HepG2 (cell line): ENCODE measurements around the gene ERCC5. TPM values are rescaled to one million over a fixed set of nuclear protein-coding genes. Genes with fewer than 3 reads are reported as not detected.

Experiments used
- ATAC-seq: fragments of 200-7000 bp; cut with Tn5 transposase; 3 replicates; pipeline ENCODE4 v1.9.1; 2020; ENCODE audit warnings: mild to moderate bottlenecking, moderate library complexity
- BruUV-seq: library from RNA; stranded (reverse); fragments of 400-500 nt; replicated peaks from 2 replicates; lab custom pipeline; 2021; lab: Mats Ljungman, UMichigan
- CTCF ChIA-PET: fragments of 300-600 bp; formaldehyde crosslinking; extraction: SDS; loops from one replicate; lab custom pipeline; 2021; ENCODE audit warnings: low total read pairs, inconsistent platforms, low intra/inter-chr PET ratio; lab: Yijun Ruan, JAX
- POLR2A ChIA-PET: fragments of 350-600 bp; sonication (Branson Sonifier 250); formaldehyde crosslinking; loops from one replicate; lab custom pipeline; 2020; ENCODE audit warnings: antibody characterized with exemption, inconsistent platforms; lab: Yijun Ruan, JAX
- DNase-seq: peaks from one replicate; pipeline ENCODE4 v3.0.0-alpha.2; 2015; ENCODE audit warnings: low spot score
- FAIRE-seq: peaks from 3 replicates; lab custom pipeline; 2011; peaks lifted over from hg19 to GRCh38; lab: Jason Lieb, UNC
- H2AFZ ChIP-seq: one replicate; pipeline ENCODE4 v1.6.1; 2011; ENCODE audit warnings: low read length, inconsistent platforms
- H3K27ac ChIP-seq: fragments of 300-600 bp; 3 replicates; pipeline ENCODE4 v1.8.0; 2011; ENCODE audit warnings: mixed run types, mild to moderate bottlenecking, mixed read lengths, low read length, inconsistent platforms; ENCODE audit not compliant: insufficient read depth; ENCODE audit errors: extremely low read length
- H3K27me3 ChIP-seq, 2 experiments: fragments of 200-600 bp in 1 of 2; 2 replicates in 1 of 2; 3 replicates in 1 of 2; pipeline versions ENCODE4 v1.6.0 to v1.8.0; 2011; ENCODE audit warnings: low read length in 2 of 2, mild to moderate bottlenecking in 2 of 2, moderate library complexity in 2 of 2, inconsistent platforms in 1 of 2; ENCODE audit not compliant: insufficient read depth in 2 of 2, control insufficient read depth in 1 of 2
- H3K36me3 ChIP-seq, 2 experiments: fragments of 200-600 bp in 1 of 2; replicated peaks in 1 of 2; 2 replicates in 1 of 2; 3 replicates in 1 of 2; pipeline versions ENCODE4 v1.5.1 to v1.8.0; 2011; ENCODE audit warnings: low read length in 2 of 2, inconsistent platforms in 1 of 2; ENCODE audit not compliant: insufficient read depth in 2 of 2, control insufficient read depth in 1 of 2
- H3K4me1 ChIP-seq: 2 replicates; pipeline ENCODE4 v1.5.1; 2012; ENCODE audit warnings: low read length, inconsistent platforms; ENCODE audit not compliant: insufficient read depth
- H3K4me2 ChIP-seq: 2 replicates; pipeline ENCODE4 v1.6.0; 2011; ENCODE audit warnings: low read depth, low read length, inconsistent platforms
- H3K4me3 ChIP-seq, 3 experiments: fragments of 200-600 bp in 1 of 3; sonication (generic), shearing (Covaris generic) in 1 of 3; replicated peaks in 1 of 3; 2 replicates each; pipeline ENCODE4 v1.5.1; 2011 to 2016; ENCODE audit warnings: low read length in 3 of 3, inconsistent platforms in 2 of 3, low read depth in 2 of 3, mild to moderate bottlenecking in 2 of 3, control low read depth in 1 of 3, mixed read lengths in 1 of 3; ENCODE audit not compliant: insufficient read depth in 1 of 3
- H3K79me2 ChIP-seq: one replicate; pipeline ENCODE4 v1.6.1; 2011; ENCODE audit warnings: low read length, inconsistent platforms; ENCODE audit not compliant: insufficient read depth
- H3K9ac ChIP-seq: 2 replicates; pipeline ENCODE4 v1.6.0; 2011; ENCODE audit warnings: mild to moderate bottlenecking, low read depth, low read length, inconsistent platforms; ENCODE audit not compliant: insufficient read depth
- H3K9me3 ChIP-seq: 2 replicates; pipeline ENCODE4 v1.5.1; 2012; ENCODE audit warnings: mild to moderate bottlenecking, low read length
- H4K20me1 ChIP-seq: 2 replicates; pipeline ENCODE4 v1.6.0; 2011; ENCODE audit warnings: inconsistent platforms, mild to moderate bottlenecking, low read length, moderate library complexity; ENCODE audit not compliant: insufficient read depth
- CEBPB ChIP-seq: IDR thresholded peaks from 2 replicates; pipeline ENCODE4 v1.6.1; 2011; ENCODE audit warnings: low read depth, low read length, improper control_type of control experiment, borderline replicate concordance
- HNRNPH1 ChIP-seq: fragments of 200-400 bp; formaldehyde crosslinking; optimal IDR thresholded peaks from 2 replicates; pipeline ENCODE3; 2017; ENCODE audit warnings: mild to moderate bottlenecking, low read depth, low read length
- HOXA3 ChIP-seq: sonication (generic); formaldehyde crosslinking; IDR thresholded peaks from 2 replicates; pipeline ENCODE4 v1.5.0; 2020; ENCODE audit warnings: missing genetic modification reagents
- MTF2 ChIP-seq: sonication (generic); formaldehyde crosslinking; IDR thresholded peaks from 2 replicates; pipeline ENCODE4 v1.5.0; 2020; ENCODE audit warnings: missing genetic modification reagents, borderline replicate concordance
- PHF21A ChIP-seq: sonication (generic); formaldehyde crosslinking; IDR thresholded peaks from 2 replicates; pipeline ENCODE4 v1.5.0; 2020; ENCODE audit warnings: mild to moderate bottlenecking, missing genetic modification reagents
- SMAD1 ChIP-seq: sonication (generic); formaldehyde crosslinking; IDR thresholded peaks from 2 replicates; pipeline ENCODE4 v1.4.0; 2020; ENCODE audit warnings: missing genetic modification reagents, low read depth, mild to moderate bottlenecking, borderline replicate concordance
- SRF ChIP-seq: IDR thresholded peaks from 2 replicates; pipeline ENCODE4 v1.6.1; 2011; ENCODE audit warnings: mild to moderate bottlenecking, low read depth, low read length, moderate library complexity
- THAP8 ChIP-seq: sonication (generic); formaldehyde crosslinking; IDR thresholded peaks from 2 replicates; pipeline ENCODE4 v1.5.1; 2020; ENCODE audit warnings: missing genetic modification reagents, mild to moderate bottlenecking, borderline replicate concordance
- ZNF274 ChIP-seq: sonication (generic); formaldehyde crosslinking; IDR thresholded peaks from 2 replicates; pipeline ENCODE4 v1.5.1; 2020; ENCODE audit warnings: mild to moderate bottlenecking, missing genetic modification reagents
- ZNF567 ChIP-seq: sonication (generic); formaldehyde crosslinking; IDR thresholded peaks from 2 replicates; pipeline ENCODE4 v1.8.1; 2023; ENCODE audit warnings: mild to moderate bottlenecking, missing genetic modification reagents, borderline replicate concordance
- WGBS: methylation state at CpG from one replicate; pipeline ENCODE4 v1.1.6; 2017; ENCODE audit warnings: low lambda C conversion rate; 5-methylcytosine and 5-hydroxymethylcytosine counted together
- in situ Hi-C: cut with HindIII; loops from 2 replicates; pipeline ENCODE4 v1.10.0; 2017; ENCODE audit warnings: low pct_unique_long_range_greater_than_20kb; ENCODE audit not compliant: extremely low pct_ligation_motif_present
- intact Hi-C: fragments of 100-400 bp; cut with micrococcal nuclease; formaldehyde crosslinking; loops from one replicate; pipeline ENCODE4 v1.10.0; 2022; ENCODE audit not compliant: unreplicated experiment
- polyA plus RNA-seq, 8 experiments: library from polyadenylated mRNA; depleted of rRNA in 3 of 8; stranded (reverse) in 7 of 8; unstranded in 1 of 8; fragments of >200 nt; fragmentation: Illumina TruSeq in 4 of 8; extraction: Trizol in 4 of 8; gene quantifications; 2 replicates each; pipeline versions ENCODE4 v1.2.1 to v1.2.3, GENCODE V29; 2011 to 2016; ENCODE audit warnings: low read depth in 4 of 8, missing spikeins in 1 of 8, mixed read lengths in 1 of 8; ENCODE audit not compliant: insufficient read depth in 1 of 8
- total RNA-seq, 5 experiments: library from RNA; depleted of rRNA; stranded (reverse); fragments of >200 nt; fragmentation: Illumina TruSeq; extraction: Trizol; gene quantifications; 2 replicates each; pipeline ENCODE4 v1.2.3, GENCODE V29; 2016; ENCODE audit warnings: low read depth in 1 of 5
- TF ChIP-seq, protein P1 (sequence below): sonication (generic); formaldehyde crosslinking; IDR thresholded peaks from 2 replicates; pipeline ENCODE4 v1.4.0; 2020; ENCODE audit warnings: missing genetic modification reagents
- TF ChIP-seq, protein P2 (sequence below): sonication (generic); formaldehyde crosslinking; IDR thresholded peaks from 2 replicates; pipeline ENCODE4 v1.4.0; 2020; ENCODE audit warnings: missing genetic modification reagents, borderline replicate concordance

ERCC5 gene
- total and polyA plus RNA-seq, 2 of the 13 experiments (the other 11 are each of a cell fraction or from before 2014, with no cell fraction given), result 12.9 to 35.5 TPM

GRCh38 chr13:102846261-102847015, 606 bp downstream of the ERCC5 start:
- peak; percentile 21 for DNase-seq
- Histone ChIP-seq H4K20me1 (0 out of 2 replicates have a peak, but pooled peaks cover 3% of the 10 kb centered on the region), H3K36me3 (peaks cover 0 to 4% of the 10 kb centered on the region in 2 experiments; a peak in 1 of 5 replicates), H2AFZ (peak overlapping the region; percentile 93), H3K79me2 (peaks cover 32% of the 10 kb centered on the region), H3K27me3 (no peaks in the 10 kb centered on the region; a peak in 1 of 5 replicates), H3K4me2 (peak overlapping the region; percentile 91), H3K9ac (peak overlapping the region; percentile 86), H3K9me3 (no peaks in the 10 kb centered on the region), H3K27ac (peak overlapping the region; percentile 90), H3K4me1 (peaks cover 15% of the 10 kb centered on the region), H3K4me3 (peak overlapping the region; percentile 86 to 94 (median 89))
- BruUV-seq, result no TSS peak
- peak; percentile 54 for ATAC-seq
- FAIRE-seq, result no peak
- POLR2A ChIA-PET, result interaction anchor here (0.9 to 2.1 kb wide), 7 partner anchors 10 to 267 kb away, joined by 3 to 31 read pairs (median 4); partner anchors contain the start of gene TPP2
- in situ Hi-C loops (loop anchor here (5.0 kb wide), 1 partner anchor 249 kb away; the partner anchor contains the start of gene TPP2), intact Hi-C loops (loop anchor here (1.0 kb wide), 5 partner anchors 16 to 266 kb away; no protein-coding TSS in a partner anchor)
- CTCF ChIA-PET, result interaction anchor here (0.9 to 1.8 kb wide), 6 partner anchors 46 to 905 kb away, joined by 4 to 12 read pairs (median 4); no protein-coding TSS in a partner anchor
- WGBS, result 2% methylated on average over 18 of the region's 31 CpGs
- no peak for TF ChIP-seq HNRNPH1
- 0 out of 2 replicates have a peak, but pooled peaks have one; percentile 61 for TF ChIP-seq CEBPB
- TF ChIP-seq HOXA3 (CRISPR knock-in tag), result no peak
- TF ChIP-seq, protein P1, sequence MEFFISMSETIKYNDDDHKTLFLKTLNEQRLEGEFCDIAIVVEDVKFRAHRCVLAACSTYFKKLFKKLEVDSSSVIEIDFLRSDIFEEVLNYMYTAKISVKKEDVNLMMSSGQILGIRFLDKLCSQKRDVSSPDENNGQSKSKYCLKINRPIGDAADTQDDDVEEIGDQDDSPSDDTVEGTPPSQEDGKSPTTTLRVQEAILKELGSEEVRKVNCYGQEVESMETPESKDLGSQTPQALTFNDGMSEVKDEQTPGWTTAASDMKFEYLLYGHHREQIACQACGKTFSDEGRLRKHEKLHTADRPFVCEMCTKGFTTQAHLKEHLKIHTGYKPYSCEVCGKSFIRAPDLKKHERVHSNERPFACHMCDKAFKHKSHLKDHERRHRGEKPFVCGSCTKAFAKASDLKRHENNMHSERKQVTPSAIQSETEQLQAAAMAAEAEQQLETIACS (CRISPR knock-in tag), result no peak
- TF ChIP-seq ZNF274, result no peak
- no peak for TF ChIP-seq SRF
- TF ChIP-seq, protein P2, sequence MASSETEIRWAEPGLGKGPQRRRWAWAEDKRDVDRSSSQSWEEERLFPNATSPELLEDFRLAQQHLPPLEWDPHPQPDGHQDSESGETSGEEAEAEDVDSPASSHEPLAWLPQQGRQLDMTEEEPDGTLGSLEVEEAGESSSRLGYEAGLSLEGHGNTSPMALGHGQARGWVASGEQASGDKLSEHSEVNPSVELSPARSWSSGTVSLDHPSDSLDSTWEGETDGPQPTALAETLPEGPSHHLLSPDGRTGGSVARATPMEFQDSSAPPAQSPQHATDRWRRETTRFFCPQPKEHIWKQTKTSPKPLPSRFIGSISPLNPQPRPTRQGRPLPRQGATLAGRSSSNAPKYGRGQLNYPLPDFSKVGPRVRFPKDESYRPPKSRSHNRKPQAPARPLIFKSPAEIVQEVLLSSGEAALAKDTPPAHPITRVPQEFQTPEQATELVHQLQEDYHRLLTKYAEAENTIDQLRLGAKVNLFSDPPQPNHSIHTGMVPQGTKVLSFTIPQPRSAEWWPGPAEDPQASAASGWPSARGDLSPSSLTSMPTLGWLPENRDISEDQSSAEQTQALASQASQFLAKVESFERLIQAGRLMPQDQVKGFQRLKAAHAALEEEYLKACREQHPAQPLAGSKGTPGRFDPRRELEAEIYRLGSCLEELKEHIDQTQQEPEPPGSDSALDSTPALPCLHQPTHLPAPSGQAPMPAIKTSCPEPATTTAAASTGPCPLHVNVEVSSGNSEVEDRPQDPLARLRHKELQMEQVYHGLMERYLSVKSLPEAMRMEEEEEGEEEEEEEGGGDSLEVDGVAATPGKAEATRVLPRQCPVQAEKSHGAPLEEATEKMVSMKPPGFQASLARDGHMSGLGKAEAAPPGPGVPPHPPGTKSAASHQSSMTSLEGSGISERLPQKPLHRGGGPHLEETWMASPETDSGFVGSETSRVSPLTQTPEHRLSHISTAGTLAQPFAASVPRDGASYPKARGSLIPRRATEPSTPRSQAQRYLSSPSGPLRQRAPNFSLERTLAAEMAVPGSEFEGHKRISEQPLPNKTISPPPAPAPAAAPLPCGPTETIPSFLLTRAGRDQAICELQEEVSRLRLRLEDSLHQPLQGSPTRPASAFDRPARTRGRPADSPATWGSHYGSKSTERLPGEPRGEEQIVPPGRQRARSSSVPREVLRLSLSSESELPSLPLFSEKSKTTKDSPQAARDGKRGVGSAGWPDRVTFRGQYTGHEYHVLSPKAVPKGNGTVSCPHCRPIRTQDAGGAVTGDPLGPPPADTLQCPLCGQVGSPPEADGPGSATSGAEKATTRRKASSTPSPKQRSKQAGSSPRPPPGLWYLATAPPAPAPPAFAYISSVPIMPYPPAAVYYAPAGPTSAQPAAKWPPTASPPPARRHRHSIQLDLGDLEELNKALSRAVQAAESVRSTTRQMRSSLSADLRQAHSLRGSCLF (CRISPR knock-in tag), result no peak
- TF ChIP-seq SMAD1, result no peak
- TF ChIP-seq PHF21A (CRISPR knock-in tag), result no peak
- TF ChIP-seq THAP8, result 0 out of 2 replicates have a peak, but pooled peaks have one; percentile 63
- 0 out of 2 replicates have a peak, but pooled peaks have one; percentile 2 for TF ChIP-seq MTF2 (CRISPR knock-in tag)
- no peak for TF ChIP-seq ZNF567 (CRISPR knock-in tag)
